CD4-positive, alpha-beta memory T cell (primary cell): ENCODE data around the gene SNX9. TPM values are rescaled to one million over a fixed set of nuclear protein-coding genes. Genes with fewer than 3 reads are reported as not detected.
A peak's percentile ranks its signal among the peaks of the same experiment; 100 is the strongest.

ENCODE experiments used
- CTCF ChIA-PET: fragments of 350-600 bp; sonication (Branson Sonifier 250); formaldehyde crosslinking; loops from one replicate; lab custom pipeline; 2021; ENCODE audit warnings: inconsistent platforms; ENCODE audit not compliant: partially characterized antibody; lab: Charles Lee
- POLR2A ChIA-PET: fragments of 350-600 bp; sonication (Branson Sonifier 250); formaldehyde crosslinking; loops from one replicate; lab custom pipeline; 2021; ENCODE audit not compliant: partially characterized antibody; lab: Charles Lee
- DNase-seq, 5 donors: peaks; one replicate each; pipeline versions ENCODE4 v3.0.0 to v3.0.0-alpha.2; 2020 to 2022; ENCODE audit warnings: mixed read lengths in 1 of 5
- H3K27ac ChIP-seq: one replicate; pipeline ENCODE4 v1.7.0; 2013; ENCODE audit warnings: low read depth, low read length
- H3K27me3 ChIP-seq: 2 replicates; pipeline ENCODE4 v1.7.0; 2013; ENCODE audit warnings: mild to moderate bottlenecking, low read length, moderate library complexity; ENCODE audit not compliant: insufficient read depth
- H3K36me3 ChIP-seq: 2 replicates; pipeline ENCODE4 v1.7.0; 2013; ENCODE audit warnings: mild to moderate bottlenecking, low read length, moderate library complexity; ENCODE audit not compliant: insufficient read depth
- H3K4me1 ChIP-seq: 2 replicates; pipeline ENCODE4 v1.7.0; 2013; ENCODE audit warnings: mild to moderate bottlenecking, low read length, moderate library complexity; ENCODE audit not compliant: insufficient read depth
- H3K4me3 ChIP-seq, 2 donors: one replicate each; pipeline ENCODE4 v1.7.0; 2013; ENCODE audit warnings: low read length in 2 of 2, mild to moderate bottlenecking in 1 of 2
- H3K9me3 ChIP-seq, 2 donors: one replicate each; pipeline ENCODE4 v1.7.0; 2013; ENCODE audit warnings: low read length in 2 of 2, control low read depth in 1 of 2; ENCODE audit not compliant: control insufficient read depth in 1 of 2
- H3K27ac Mint-ChIP-seq, 7 donors: one replicate each; pipeline ENCODE4 v1.8.0; 2020 to 2021; ENCODE audit warnings: mixed read lengths in 7 of 7, mild to moderate bottlenecking in 6 of 7, inconsistent platforms in 3 of 7, moderate library complexity in 3 of 7
- H3K27me3 Mint-ChIP-seq, 2 donors: one replicate each; pipeline ENCODE4 v1.8.0; 2020 to 2021; ENCODE audit warnings: mixed read lengths in 2 of 2
- H3K36me3 Mint-ChIP-seq, 2 donors: one replicate each; pipeline ENCODE4 v1.8.0; 2020 to 2021; ENCODE audit warnings: mixed read lengths in 2 of 2, inconsistent platforms in 1 of 2, mild to moderate bottlenecking in 1 of 2
- H3K4me1 Mint-ChIP-seq, 4 donors: one replicate each; pipeline ENCODE4 v1.8.0; 2020 to 2021; ENCODE audit warnings: mixed read lengths in 4 of 4, mild to moderate bottlenecking in 1 of 4
- H3K4me3 Mint-ChIP-seq, 8 donors: one replicate each; pipeline ENCODE4 v1.8.0; 2020 to 2021; ENCODE audit warnings: mixed read lengths in 8 of 8, mild to moderate bottlenecking in 7 of 8, moderate library complexity in 6 of 8, inconsistent platforms in 3 of 8
- H3K9me3 Mint-ChIP-seq, 8 donors: one replicate each; pipeline ENCODE4 v1.8.0; 2020 to 2021; ENCODE audit warnings: mixed read lengths in 8 of 8, mild to moderate bottlenecking in 5 of 8, inconsistent platforms in 3 of 8, moderate library complexity in 1 of 8
- intact Hi-C: fragments of 100-400 bp; cut with micrococcal nuclease; formaldehyde crosslinking; loops from one replicate; pipeline ENCODE4 v1.15.1; 2023
- polyA plus RNA-seq, 2 donors: library from polyadenylated mRNA; unstranded; fragments of 300-500 nt; fragmentation: Illumina TruSeq; gene quantifications; one replicate each; pipeline ENCODE4 v1.2.3, GENCODE V29; 2021
- total RNA-seq, 2 experiments: library from RNA; stranded (reverse); gene quantifications; one replicate each; pipeline ENCODE4 v1.2.3, GENCODE V29; 2021

SNX9 gene
- total and polyA plus RNA-seq, 4 experiments from 2014 or later = 12.9 to 21.9 (median 20.5) TPM

DNA sequence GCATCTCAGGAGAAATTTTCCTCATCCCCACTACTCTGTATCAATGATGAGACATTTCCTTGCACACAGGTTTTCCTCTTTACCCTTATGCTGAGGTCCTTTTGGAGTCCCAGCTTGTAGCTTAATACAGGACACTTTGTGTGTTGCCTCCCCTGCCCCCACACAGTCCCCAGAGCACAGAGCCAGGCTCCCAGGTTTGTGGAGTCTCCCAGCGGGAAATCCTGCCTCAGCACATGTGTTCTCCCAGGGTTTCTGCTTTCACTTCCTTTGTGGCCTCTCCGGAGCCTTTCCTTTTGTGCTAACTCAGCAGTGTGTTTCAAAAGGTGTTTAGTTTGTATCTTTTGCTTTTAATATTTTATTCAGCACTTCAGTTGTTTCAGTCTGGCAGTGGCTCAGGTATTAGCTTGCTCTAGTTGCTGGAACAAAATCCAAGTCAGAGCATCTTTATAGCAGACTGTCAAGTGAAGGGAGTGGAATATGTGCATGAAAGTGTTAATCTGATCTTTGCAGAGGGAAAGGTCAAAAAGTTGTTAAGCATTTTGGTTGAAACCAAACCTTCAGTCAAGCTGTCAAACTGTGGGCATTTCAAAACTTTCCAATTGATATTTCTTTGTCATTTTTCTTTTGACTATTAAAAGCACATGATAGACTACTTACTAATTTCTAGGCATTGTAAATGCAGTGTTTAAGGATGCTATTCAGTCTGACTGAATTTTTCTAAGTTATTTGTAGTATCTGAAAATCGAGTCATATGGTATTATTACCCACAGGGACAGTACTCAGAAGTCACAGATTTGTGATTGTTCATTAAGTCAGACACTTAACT is 8.6 kb downstream of the SNX9 start:
- peak overlapping the region in 3 of 7 donors; percentile 23 to 54 (median 38) for H3K27ac Mint-ChIP-seq
- DNase-seq = no peak

DNA sequence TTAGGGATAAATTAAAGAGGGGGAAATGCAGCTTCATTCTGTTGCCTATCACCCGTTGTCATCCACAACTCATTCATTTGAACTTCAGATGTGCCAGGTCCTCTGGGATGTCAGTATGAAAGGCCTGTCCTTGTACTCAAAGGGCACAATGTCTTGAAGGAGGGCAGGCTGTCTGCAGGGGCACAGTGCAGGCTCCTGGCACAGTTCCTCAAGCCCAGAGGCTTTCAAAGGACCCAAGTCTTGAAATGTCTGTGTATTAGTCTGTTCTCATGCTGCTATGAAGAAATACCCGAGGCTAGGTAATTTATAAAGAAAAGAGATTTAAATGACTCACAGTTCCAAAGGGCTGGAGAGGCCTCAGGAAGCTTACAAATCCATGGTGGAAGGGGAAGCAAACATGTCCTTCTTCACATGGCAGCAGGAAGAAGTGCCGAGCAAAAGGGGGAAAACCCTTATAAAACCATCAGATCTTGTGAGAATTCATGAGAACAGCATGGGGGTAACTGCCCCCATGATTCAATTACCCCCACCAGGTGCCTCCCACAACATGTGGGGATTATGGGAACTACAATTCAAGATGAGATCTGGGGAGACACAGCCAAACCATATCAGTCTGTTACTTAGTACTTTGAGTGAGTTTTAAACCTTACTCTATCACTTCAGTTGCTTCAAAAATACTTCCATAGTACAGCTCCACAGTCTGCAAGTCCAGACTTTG is 9.4 kb downstream of the SNX9 start:
- intact Hi-C loops = no loop called here

More for the DNA sequence above, 8.6 kb downstream of the SNX9 start:
- no peaks in the 10 kb centered on the region for H3K27me3 Mint-ChIP-seq
- Histone ChIP-seq H3K36me3 (no peaks in the 10 kb centered on the region), H3K27ac (no peak overlapping the region), H3K4me3 (no peak overlapping the region), H3K27me3 (no peaks in the 10 kb centered on the region), H3K9me3 (no peaks in the 10 kb centered on the region), H3K4me1 (peaks cover 45% of the 10 kb centered on the region)
- intact Hi-C loops = no loop called here
- H3K4me3 Mint-ChIP-seq = peak overlapping the region in 6 of 8 donors; percentile 13 to 36 (median 29)
- peaks cover 36 to 71% (median 57%) of the 10 kb centered on the region in 4 donors for H3K4me1 Mint-ChIP-seq
- peaks cover 4 to 16% of the 10 kb centered on the region in 2 donors for H3K36me3 Mint-ChIP-seq
- H3K9me3 Mint-ChIP-seq = no peaks in the 10 kb centered on the region
- ChIA-PET CTCF (interaction anchor here (1.0 to 1.9 kb wide), 2 partner anchors 42 to 75 kb away, joined by 3 to 6 read pairs; no protein-coding TSS in a partner anchor), POLR2A (no interaction called here)

DNA sequence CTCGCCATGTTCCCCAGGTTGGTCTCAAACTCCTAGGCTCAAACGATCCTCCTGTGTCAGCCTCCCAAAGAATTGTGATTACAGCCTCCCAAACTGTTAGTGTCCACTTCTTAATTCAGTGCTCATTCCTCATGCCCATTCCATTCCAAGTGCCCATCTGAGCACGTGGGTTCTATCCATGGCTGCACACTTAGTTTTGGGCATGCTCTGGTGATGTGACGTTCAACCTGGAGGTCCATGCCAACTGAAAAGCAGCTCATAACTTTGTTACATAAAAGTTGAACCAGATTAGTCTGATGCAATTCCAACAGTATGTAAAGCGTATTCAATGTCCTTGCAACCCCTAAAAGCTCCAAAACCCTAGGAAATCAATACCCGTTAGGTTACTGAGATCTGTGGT is 11.5 kb downstream of the SNX9 start:
- H3K27me3 Mint-ChIP-seq = no peaks in the 10 kb centered on the region
- peaks cover 38 to 83% (median 61%) of the 10 kb centered on the region in 4 donors for H3K4me1 Mint-ChIP-seq
- H3K36me3 Mint-ChIP-seq = peaks cover 7 to 16% of the 10 kb centered on the region in 2 donors
- intact Hi-C loops = no loop called here
- Histone ChIP-seq H3K27me3 (no peaks in the 10 kb centered on the region), H3K27ac (no peak overlapping the region), H3K4me1 (peaks cover 45% of the 10 kb centered on the region), H3K4me3 (no peak overlapping the region), H3K9me3 (no peaks in the 10 kb centered on the region), H3K36me3 (no peaks in the 10 kb centered on the region)
- ChIA-PET CTCF (interaction anchor here (1.0 to 1.6 kb wide), 5 partner anchors 9 to 78 kb away, joined by 3 to 5 read pairs (median 4); no protein-coding TSS in a partner anchor), POLR2A (interaction anchor here (0.7 kb wide), 1 partner anchor 10 kb away, joined by 3 read pairs; no protein-coding TSS in a partner anchor)
- peak overlapping the region in 1 of 7 donors; percentile 53 for H3K27ac Mint-ChIP-seq
- no peak for DNase-seq
- no peaks in the 10 kb centered on the region for H3K9me3 Mint-ChIP-seq
- peak overlapping the region in 4 of 8 donors; percentile 0 to 58 (median 24) for H3K4me3 Mint-ChIP-seq

More for the DNA sequence above, 9.4 kb downstream of the SNX9 start:
- Histone ChIP-seq H3K36me3 (no peaks in the 10 kb centered on the region), H3K27me3 (no peaks in the 10 kb centered on the region), H3K4me1 (peaks cover 45% of the 10 kb centered on the region), H3K4me3 (no peak overlapping the region), H3K27ac (no peak overlapping the region), H3K9me3 (no peaks in the 10 kb centered on the region)
- Mint-ChIP-seq H3K4me1 (peaks cover 39 to 77% (median 60%) of the 10 kb centered on the region in 4 donors), H3K36me3 (peaks cover 7 to 16% of the 10 kb centered on the region in 2 donors), H3K27ac (peak overlapping the region in 1 of 7 donors; percentile 25), H3K4me3 (peak overlapping the region in 2 of 8 donors; percentile 22 to 41), H3K9me3 (no peaks in the 10 kb centered on the region), H3K27me3 (no peaks in the 10 kb centered on the region)
- CTCF ChIA-PET = interaction anchor here (1.0 to 1.9 kb wide), 2 partner anchors 41 to 76 kb away, joined by 3 to 6 read pairs; no protein-coding TSS in a partner anchor
- no peak for DNase-seq
- POLR2A ChIA-PET = no interaction called here

DNA sequence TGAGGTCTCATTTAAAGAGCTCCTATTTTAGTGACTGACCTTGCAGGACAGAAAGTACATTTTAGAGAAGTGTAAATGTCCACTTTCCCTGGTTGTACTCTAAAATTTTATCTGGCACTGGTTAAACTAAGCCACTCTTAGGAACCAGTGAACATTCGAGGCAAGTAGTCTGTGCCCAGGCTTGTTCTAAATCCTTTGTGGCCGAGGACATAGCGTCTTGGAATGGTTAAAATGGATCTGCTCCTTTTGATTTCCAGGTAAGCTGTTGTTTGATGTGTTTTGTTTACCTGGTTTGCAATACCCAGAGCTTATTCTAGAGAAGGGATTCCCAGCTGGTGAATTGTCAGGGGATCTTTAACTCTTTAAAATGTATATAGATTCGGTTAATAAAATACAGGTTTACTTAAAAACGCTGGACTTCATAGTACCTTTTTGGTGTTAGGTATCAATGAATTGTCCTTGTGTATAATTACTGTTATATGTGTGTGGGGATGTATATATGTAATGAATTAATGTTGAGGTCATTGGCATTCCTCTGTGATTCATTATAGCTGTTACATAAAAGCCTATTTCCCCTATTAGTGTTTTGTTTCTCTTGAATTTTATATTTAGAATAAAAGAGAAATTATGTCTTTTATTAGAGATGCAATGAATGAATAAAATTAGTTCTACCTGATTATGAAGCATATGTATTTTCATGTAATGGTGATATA is 15.8 kb downstream of the SNX9 start:
- Mint-ChIP-seq H3K36me3 (peaks cover 4 to 7% of the 10 kb centered on the region in 2 donors), H3K4me3 (no peak overlapping the region), H3K9me3 (no peaks in the 10 kb centered on the region), H3K4me1 (peaks cover 27 to 80% (median 50%) of the 10 kb centered on the region in 4 donors), H3K27ac (peak overlapping the region in 1 of 7 donors; percentile 3), H3K27me3 (no peaks in the 10 kb centered on the region)
- no peaks in the 10 kb centered on the region for H3K27me3 ChIP-seq
- H3K4me1 ChIP-seq = peaks cover 15% of the 10 kb centered on the region
- no peak for DNase-seq
- no peaks in the 10 kb centered on the region for H3K36me3 ChIP-seq
- intact Hi-C loops = no loop called here
- no peaks in the 10 kb centered on the region for H3K9me3 ChIP-seq
- CTCF ChIA-PET = interaction anchor here (0.8 to 1.2 kb wide), 3 partner anchors 35 to 83 kb away, joined by 3 to 5 read pairs (median 3); no protein-coding TSS in a partner anchor
- no peak overlapping the region for H3K27ac ChIP-seq
- no peak overlapping the region for H3K4me3 ChIP-seq
- POLR2A ChIA-PET = no interaction called here

DNA sequence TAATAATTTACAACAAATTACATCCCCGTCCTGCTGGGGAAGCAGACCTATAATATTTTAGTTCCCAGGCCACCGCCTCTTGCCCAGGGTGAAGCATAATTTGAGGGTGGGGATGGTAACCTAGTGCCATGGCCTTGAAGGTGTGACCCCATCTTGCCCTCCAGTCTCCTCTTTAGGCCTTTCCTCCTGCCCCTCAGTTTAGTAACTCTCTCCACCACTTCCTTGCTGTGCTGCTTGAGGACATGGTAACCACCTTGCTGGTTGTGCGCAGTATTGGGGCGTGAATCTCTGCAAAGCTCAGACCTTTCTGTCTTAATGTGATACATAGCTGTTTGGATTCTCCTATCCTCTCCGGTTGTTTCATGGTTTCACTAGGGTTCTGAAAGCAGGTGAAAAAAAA is 16.6 kb downstream of the SNX9 start:
- ChIA-PET CTCF (no interaction called here), POLR2A (no interaction called here)
- Histone ChIP-seq H3K4me1 (peaks cover 12% of the 10 kb centered on the region), H3K9me3 (no peaks in the 10 kb centered on the region), H3K36me3 (no peaks in the 10 kb centered on the region), H3K27ac (no peak overlapping the region), H3K4me3 (no peak overlapping the region), H3K27me3 (no peaks in the 10 kb centered on the region)
- Mint-ChIP-seq H3K4me1 (peaks cover 24 to 81% (median 50%) of the 10 kb centered on the region in 4 donors), H3K36me3 (peaks cover 4 to 11% of the 10 kb centered on the region in 2 donors), H3K27me3 (no peaks in the 10 kb centered on the region), H3K4me3 (no peak overlapping the region), H3K27ac (peak overlapping the region in 1 of 7 donors; percentile 19), H3K9me3 (no peaks in the 10 kb centered on the region)
- intact Hi-C loops = no loop called here
- DNase-seq = no peak

DNA sequence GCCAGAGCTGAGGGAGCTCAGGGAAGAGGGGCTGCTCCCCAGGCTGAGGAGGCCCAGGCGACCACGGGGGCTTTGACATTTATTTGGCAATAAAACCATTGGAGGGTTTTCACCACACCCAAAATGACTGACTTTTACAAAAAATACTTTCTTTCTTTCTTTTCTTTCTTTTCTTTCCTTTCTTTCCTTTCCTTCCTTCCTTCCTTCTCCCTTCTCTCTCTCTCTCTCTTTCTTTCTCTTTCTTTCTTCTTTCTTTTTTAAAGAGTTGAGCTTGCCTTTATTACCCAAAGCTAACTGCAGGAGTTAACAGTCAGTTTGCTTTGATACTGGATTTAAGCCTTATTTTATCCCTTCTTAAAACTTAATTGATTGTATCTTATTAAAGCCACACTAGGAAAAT is 17.2 kb downstream of the SNX9 start:
- peaks cover 25 to 81% (median 50%) of the 10 kb centered on the region in 4 donors for H3K4me1 Mint-ChIP-seq
- Histone ChIP-seq H3K4me3 (no peak overlapping the region), H3K36me3 (no peaks in the 10 kb centered on the region), H3K9me3 (no peaks in the 10 kb centered on the region), H3K4me1 (peaks cover 14% of the 10 kb centered on the region), H3K27me3 (no peaks in the 10 kb centered on the region), H3K27ac (no peak overlapping the region)
- no peak for DNase-seq
- intact Hi-C loops = no loop called here
- no peaks in the 10 kb centered on the region for H3K27me3 Mint-ChIP-seq
- H3K27ac Mint-ChIP-seq = no peak overlapping the region
- H3K36me3 Mint-ChIP-seq = peaks cover 4 to 11% of the 10 kb centered on the region in 2 donors
- CTCF ChIA-PET = interaction anchor here (0.8 to 1.3 kb wide), 2 partner anchors 28 to 84 kb away, joined by 3 to 4 read pairs; no protein-coding TSS in a partner anchor
- no peaks in the 10 kb centered on the region for H3K9me3 Mint-ChIP-seq
- POLR2A ChIA-PET = no interaction called here
- peak overlapping the region in 3 of 8 donors; percentile 17 to 52 (median 32) for H3K4me3 Mint-ChIP-seq
